ENCODE results near the gene LUC7L.

DNA sequence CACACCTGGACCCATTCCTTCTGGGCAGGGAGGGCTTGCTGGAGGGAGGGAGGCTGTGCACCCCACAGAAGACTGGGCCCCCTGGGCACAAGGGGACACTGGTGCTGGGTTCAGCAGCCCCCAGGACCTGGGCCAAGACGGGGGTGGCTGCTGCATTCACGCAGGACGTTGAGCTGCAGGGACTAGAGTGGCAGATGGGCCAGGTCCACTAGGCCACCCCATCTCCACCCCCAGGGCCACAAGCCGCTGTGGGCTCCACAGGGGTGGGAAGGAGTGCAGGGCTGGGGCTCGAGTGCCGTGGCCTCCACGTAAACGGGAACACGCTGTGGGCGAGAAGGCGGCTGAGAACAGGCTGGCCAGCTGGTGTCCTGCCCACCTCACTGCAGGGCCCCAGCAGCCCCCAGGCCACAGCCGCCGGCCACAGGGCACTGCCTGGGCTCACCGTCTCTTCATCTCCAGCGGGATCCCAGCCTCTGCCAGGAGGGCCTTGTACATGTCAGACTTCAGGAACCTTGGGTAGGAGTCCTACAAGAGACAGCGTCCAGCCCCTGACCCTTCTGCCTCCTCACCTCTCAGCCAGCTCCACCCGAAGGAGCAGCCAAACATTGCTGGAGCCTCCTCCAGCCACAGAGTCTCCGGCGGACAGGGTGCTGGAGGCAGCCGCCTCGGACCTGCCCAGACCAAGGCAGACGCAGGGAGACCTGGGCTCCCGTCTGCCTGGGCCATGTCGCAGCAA lies 40.0 kb upstream of the LUC7L start:
- TF ChIP-seq, protein P1, sequence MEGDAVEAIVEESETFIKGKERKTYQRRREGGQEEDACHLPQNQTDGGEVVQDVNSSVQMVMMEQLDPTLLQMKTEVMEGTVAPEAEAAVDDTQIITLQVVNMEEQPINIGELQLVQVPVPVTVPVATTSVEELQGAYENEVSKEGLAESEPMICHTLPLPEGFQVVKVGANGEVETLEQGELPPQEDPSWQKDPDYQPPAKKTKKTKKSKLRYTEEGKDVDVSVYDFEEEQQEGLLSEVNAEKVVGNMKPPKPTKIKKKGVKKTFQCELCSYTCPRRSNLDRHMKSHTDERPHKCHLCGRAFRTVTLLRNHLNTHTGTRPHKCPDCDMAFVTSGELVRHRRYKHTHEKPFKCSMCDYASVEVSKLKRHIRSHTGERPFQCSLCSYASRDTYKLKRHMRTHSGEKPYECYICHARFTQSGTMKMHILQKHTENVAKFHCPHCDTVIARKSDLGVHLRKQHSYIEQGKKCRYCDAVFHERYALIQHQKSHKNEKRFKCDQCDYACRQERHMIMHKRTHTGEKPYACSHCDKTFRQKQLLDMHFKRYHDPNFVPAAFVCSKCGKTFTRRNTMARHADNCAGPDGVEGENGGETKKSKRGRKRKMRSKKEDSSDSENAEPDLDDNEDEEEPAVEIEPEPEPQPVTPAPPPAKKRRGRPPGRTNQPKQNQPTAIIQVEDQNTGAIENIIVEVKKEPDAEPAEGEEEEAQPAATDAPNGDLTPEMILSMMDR (IDR thresholded peaks at IDR 0.05): no peak
- no peak for TF ChIP-seq POLR2A (IDR thresholded peaks at IDR 0.05)

Measured in uterus (tissue), 2 donors.